OCI-LY7 (cell line): Measurements from ENCODE around the gene TUB.

Experiments
- CTCF ChIP-seq: fragments of 200-600 bp; sonication (generic); conservative IDR thresholded peaks from 2 replicates; pipeline ENCODE4 v1.5.1; 2014; ENCODE audit warnings: mild to moderate bottlenecking, antibody characterized with exemption, low read length, moderate library complexity, mixed read lengths
- EZH2phosphoT487 ChIP-seq: fragments of 200-600 bp; sonication (generic); IDR thresholded peaks from 2 replicates; pipeline ENCODE4 v1.6.1; 2018; ENCODE audit warnings: low read depth, borderline replicate concordance, mild to moderate bottlenecking, mixed run types, antibody characterized with exemption, low read length, moderate library complexity, mixed read lengths

GRCh38 chr11:8087185-8087584 lies 6.2 kb downstream of the TUB start:
- TF ChIP-seq CTCF (0 out of 2 replicates have a peak, but pooled peaks have one; percentile 17), EZH2phosphoT487 (no peak)
